BJ (cell line): ENCODE data around the gene UBASH3A. TPM values are rescaled to one million over a fixed set of nuclear protein-coding genes. Genes with fewer than 3 reads are reported as not detected.

Experiments used
- CTCF ChIA-PET: fragments of 350-600 bp; formaldehyde crosslinking; extraction: SDS; loops from one replicate; lab custom pipeline; 2021; ENCODE audit warnings: antibody characterized with exemption, inconsistent platforms; lab: Yijun Ruan, JAX
- POLR2A ChIA-PET: fragments of 300-600 bp; sonication (Branson Sonifier 250); formaldehyde crosslinking; extraction: SDS; loops from one replicate; lab custom pipeline; 2021; ENCODE audit warnings: antibody characterized with exemption; lab: Charles Lee
- DNase-seq: peaks from one replicate; pipeline ENCODE4 v3.0.0-alpha.2; 2011; ENCODE audit warnings: low read depth
- H3K27me3 ChIP-seq: 2 replicates; pipeline ENCODE4 v1.6.0; 2011; ENCODE audit warnings: low read length; ENCODE audit not compliant: control insufficient read depth, insufficient read depth
- H3K36me3 ChIP-seq: 2 replicates; pipeline ENCODE4 v1.5.1; 2011; ENCODE audit warnings: low read length; ENCODE audit not compliant: control insufficient read depth, insufficient read depth
- H3K4me3 ChIP-seq: 2 replicates; pipeline ENCODE4 v1.5.1; 2011; ENCODE audit warnings: low read depth, mild to moderate bottlenecking, control low read depth, low read length
- CTCF ChIP-seq: IDR thresholded peaks from 2 replicates; pipeline ENCODE4 v1.5.1; 2011; ENCODE audit warnings: low read depth, mild to moderate bottlenecking, control low read depth, inconsistent platforms, low read length, moderate library complexity; ENCODE audit not compliant: insufficient read depth
- polyA plus RNA-seq: library from polyadenylated mRNA; depleted of rRNA; stranded (reverse); fragments of >200 nt; gene quantifications from 2 replicates; pipeline ENCODE4 v1.2.3, GENCODE V29; 2011

The UBASH3A gene
- polyA plus RNA-seq, 1 experiment = not detected

- no peak for TF ChIP-seq CTCF
- no peaks in the 10 kb centered on the region for H3K36me3 ChIP-seq
- POLR2A ChIA-PET = interaction anchor here (0.6 kb wide), 1 partner anchor 7 kb away, joined by 7 read pairs; no protein-coding TSS in a partner anchor
- H3K4me3 ChIP-seq = no peak overlapping the region
- CTCF ChIA-PET = no interaction called here
- DNase-seq = no peak
- H3K27me3 ChIP-seq = no peaks in the 10 kb centered on the region
Measured at GRCh38 chr21:42400525-42400924, 3.2 kb upstream of the UBASH3A start.

- Histone ChIP-seq H3K27me3 (no peaks in the 10 kb centered on the region), H3K36me3 (no peaks in the 10 kb centered on the region), H3K4me3 (no peak overlapping the region)
- TF ChIP-seq CTCF = no peak
- CTCF ChIA-PET = no interaction called here
- POLR2A ChIA-PET = interaction anchor here (0.6 kb wide), 1 partner anchor 8 kb away, joined by 7 read pairs; no protein-coding TSS in a partner anchor
- DNase-seq = no peak
Measured at GRCh38 chr21:42401154-42401553, 2.5 kb upstream of the UBASH3A start.

GRCh38 chr21:42401820-42402251 lies 1.9 kb upstream of the UBASH3A start:
- Histone ChIP-seq H3K27me3 (no peaks in the 10 kb centered on the region), H3K36me3 (no peaks in the 10 kb centered on the region), H3K4me3 (no peak overlapping the region)
- CTCF ChIA-PET = no interaction called here
- POLR2A ChIA-PET = no interaction called here
- no peak for DNase-seq
- no peak for TF ChIP-seq CTCF

- H3K4me3 ChIP-seq = no peak overlapping the region
- no peak for TF ChIP-seq CTCF
- no peaks in the 10 kb centered on the region for H3K27me3 ChIP-seq
- DNase-seq = no peak
- ChIA-PET POLR2A (no interaction called here), CTCF (interaction anchor here (0.7 kb wide), 1 partner anchor 23 kb away, joined by 3 read pairs; no protein-coding TSS in a partner anchor)
- H3K36me3 ChIP-seq = no peaks in the 10 kb centered on the region
Measured at GRCh38 chr21:42404539-42404938, 837 bp downstream of the UBASH3A start.

- ChIA-PET POLR2A (no interaction called here), CTCF (interaction anchor here (0.7 kb wide), 1 partner anchor 24 kb away, joined by 3 read pairs; no protein-coding TSS in a partner anchor)
- no peak for DNase-seq
- no peak overlapping the region for H3K4me3 ChIP-seq
- no peaks in the 10 kb centered on the region for H3K27me3 ChIP-seq
- TF ChIP-seq CTCF = no peak
- no peaks in the 10 kb centered on the region for H3K36me3 ChIP-seq
Measured at GRCh38 chr21:42405064-42406013, 1.6 kb downstream of the UBASH3A start.
